ENCODE results near the gene CLIC3.

The CLIC3 gene

GRCh38 chr9:136997830-136998234 is 1.5 kb upstream of the CLIC3 start:
- DNase-seq = no peak

GRCh38 chr9:136997371-136997770 is 1.0 kb upstream of the CLIC3 start:
- DNase-seq = no peak

GRCh38 chr9:136995772-136996311 is 526 bp downstream of the CLIC3 start:
- no peak for DNase-seq

GRCh38 chr9:136995362-136995761 is 1.0 kb downstream of the CLIC3 start:
- no peak for DNase-seq

GRCh38 chr9:136994888-136995230 is 1.5 kb downstream of the CLIC3 start:
- no peak for DNase-seq

- DNase-seq = no peak
Measured at GRCh38 chr9:136994180-136994887, 2.0 kb downstream of the CLIC3 start.

- DNase-seq = no peak
Measured at GRCh38 chr9:136992819-136993369, 3.5 kb downstream of the CLIC3 start.

GRCh38 chr9:136991993-136992818 is 4.2 kb downstream of the CLIC3 start, which contains the start of gene PAXX:
PAXX (plus strand) TSS chr9:136992422; CDS start chr9:136992444, 22 bp downstream.
- no peak for DNase-seq

- no peak for DNase-seq
Measured at GRCh38 chr9:136990242-136990911, 6.0 kb downstream of the CLIC3 start.

- DNase-seq = no peak
Measured at GRCh38 chr9:136988872-136989271, 7.5 kb downstream of the CLIC3 start.

- DNase-seq = no peak
Measured at GRCh38 chr9:136985853-136986252, 10.5 kb downstream of the CLIC3 start.

- DNase-seq = no peak
Measured at GRCh38 chr9:136985027-136985602, 11.3 kb downstream of the CLIC3 start.

- no peak for DNase-seq
Measured at GRCh38 chr9:136984464-136985026, 11.8 kb downstream of the CLIC3 start.

- DNase-seq = no peak
Measured at GRCh38 chr9:136983656-136984314, 12.6 kb downstream of the CLIC3 start.

- DNase-seq = no peak
Measured at GRCh38 chr9:136983167-136983566, 13.2 kb downstream of the CLIC3 start.

GRCh38 chr9:136982232-136983051 is 13.9 kb downstream of the CLIC3 start, which contains the start of gene LCNL1:
LCNL1 (plus strand) TSS chr9:136982993; CDS start chr9:136983587, 594 bp downstream.
- DNase-seq = no peak

- no peak for DNase-seq
Measured at GRCh38 chr9:136981588-136982231, 14.7 kb downstream of the CLIC3 start.

GRCh38 chr9:136980669-136981478 is 15.5 kb downstream of the CLIC3 start:
- no peak for DNase-seq
